B cell (primary cell): ENCODE measurements around the gene REEP5. TPM values are rescaled to one million over a fixed set of nuclear protein-coding genes. Genes with fewer than 3 reads are reported as not detected.
A peak's percentile ranks its signal among the peaks of the same experiment; 100 is the strongest.

Experiments
- ATAC-seq: fragments of 200-7000 bp; cut with Tn5 transposase; one replicate; pipeline ENCODE4 v1.10.0; 2021; ENCODE audit warnings: low read depth, mild to moderate bottlenecking, moderate number of reproducible peaks, moderate library complexity
- CTCF ChIA-PET: fragments of 350-600 bp; sonication (Branson Sonifier 250); formaldehyde crosslinking; loops from one replicate; lab custom pipeline; 2021; ENCODE audit warnings: antibody characterized with exemption, inconsistent platforms; lab: Charles Lee
- POLR2A ChIA-PET: fragments of 350-600 bp; sonication (Branson Sonifier 250); formaldehyde crosslinking; loops from one replicate; lab custom pipeline; 2021; ENCODE audit warnings: antibody characterized with exemption; lab: Charles Lee
- DNase-seq: peaks from one replicate; pipeline ENCODE4 v3.0.0; 2013
- H2AFZ ChIP-seq: 2 replicates; pipeline ENCODE4 v1.6.1; 2012; ENCODE audit warnings: mild to moderate bottlenecking, low read depth, low read length; ENCODE audit not compliant: insufficient read depth, poor library complexity, severe bottlenecking
- H3K27ac ChIP-seq, 2 donors: 1 replicate in 1 of 2; 2 replicates in 1 of 2; pipeline ENCODE4 v1.5.1; 2012 to 2013; ENCODE audit warnings: low read length in 2 of 2, mild to moderate bottlenecking in 2 of 2, moderate library complexity in 1 of 2
- H3K27me3 ChIP-seq, 4 experiments: fragments of 200-600 bp in 1 of 4; sonication (generic) in 1 of 4; replicated peaks in 1 of 4; 1 replicate in 2 of 4; 2 replicates in 2 of 4; pipeline versions ENCODE4 v1.6.1 to v1.7.0; 2013 to 2016; ENCODE audit warnings: low read length in 3 of 4, mild to moderate bottlenecking in 2 of 4, mixed read lengths in 1 of 4, moderate library complexity in 1 of 4; ENCODE audit not compliant: insufficient read depth in 4 of 4, control insufficient read depth in 3 of 4; ENCODE audit errors: control extremely low read depth in 1 of 4
- H3K36me3 ChIP-seq, 2 experiments: replicated peaks in 1 of 2; 1 replicate in 1 of 2; 2 replicates in 1 of 2; pipeline versions ENCODE4 v1.6.1 to v1.7.1; 2013; ENCODE audit warnings: low read length in 1 of 2; ENCODE audit not compliant: insufficient read depth in 2 of 2, control insufficient read depth in 1 of 2; ENCODE audit errors: control extremely low read depth in 1 of 2, extremely low read depth in 1 of 2
- H3K4me1 ChIP-seq, 2 donors: fragments of 200-600 bp in 1 of 2; sonication (generic) in 1 of 2; 1 replicate in 1 of 2; 2 replicates in 1 of 2; pipeline versions ENCODE4 v1.5.1 to v1.6.1; 2013 to 2017; ENCODE audit warnings: low read length in 2 of 2; ENCODE audit not compliant: control insufficient read depth in 2 of 2, insufficient read depth in 2 of 2
- H3K4me2 ChIP-seq: replicated peaks from 2 replicates; pipeline ENCODE3; 2012; ENCODE audit warnings: mild to moderate bottlenecking, low read depth, low read length; ENCODE audit not compliant: poor library complexity, severe bottlenecking
- H3K4me3 ChIP-seq, 5 experiments: fragments of 200-600 bp in 1 of 5; sonication (generic) in 1 of 5; 1 replicate in 3 of 5; 2 replicates in 2 of 5; pipeline versions ENCODE4 v1.5.1 to v1.7.0; 2011 to 2016; ENCODE audit warnings: low read length in 4 of 5, mild to moderate bottlenecking in 4 of 5, low read depth in 2 of 5, control low read depth in 1 of 5, moderate library complexity in 1 of 5; ENCODE audit not compliant: insufficient read depth in 1 of 5; ENCODE audit errors: control extremely low read depth in 1 of 5, extremely low read depth in 1 of 5
- H3K79me2 ChIP-seq: fragments of 200-600 bp; sonication (generic); one replicate; pipeline ENCODE4 v1.6.0; 2016; ENCODE audit warnings: low read length; ENCODE audit not compliant: control insufficient read depth, insufficient read depth
- H3K9ac ChIP-seq: fragments of 200-600 bp; sonication (generic); 2 replicates; pipeline ENCODE4 v1.6.1; 2017; ENCODE audit warnings: mild to moderate bottlenecking, low read length, moderate library complexity
- H3K9me3 ChIP-seq, 3 donors: one replicate each; pipeline versions ENCODE4 v1.6.1 to v1.7.1; 2013; ENCODE audit warnings: low read length in 2 of 3; ENCODE audit not compliant: control insufficient read depth in 2 of 3, insufficient read depth in 1 of 3; ENCODE audit errors: control extremely low read depth in 1 of 3
- H4K20me1 ChIP-seq: 2 replicates; pipeline ENCODE4 v1.6.0; 2012; ENCODE audit warnings: mild to moderate bottlenecking, low read length; ENCODE audit not compliant: insufficient read depth, control insufficient read depth, poor library complexity, severe bottlenecking
- H3K27ac Mint-ChIP-seq: one replicate; pipeline ENCODE4 v1.8.0; 2021; ENCODE audit warnings: mixed read lengths
- H3K27me3 Mint-ChIP-seq: one replicate; pipeline ENCODE4 v1.8.0; 2021; ENCODE audit warnings: mixed read lengths
- H3K4me1 Mint-ChIP-seq: one replicate; pipeline ENCODE4 v1.8.0; 2021; ENCODE audit warnings: mixed read lengths
- H3K4me3 Mint-ChIP-seq: one replicate; pipeline ENCODE4 v1.8.0; 2021; ENCODE audit warnings: mixed read lengths
- H3K9me3 Mint-ChIP-seq: one replicate; pipeline ENCODE4 v1.8.0; 2022; ENCODE audit warnings: mixed read lengths; ENCODE audit not compliant: insufficient read depth
- EZH2 ChIP-seq: IDR thresholded peaks from 2 replicates; pipeline ENCODE4 v1.6.1; 2012; ENCODE audit warnings: borderline replicate concordance, low read depth, mild to moderate bottlenecking, moderate library complexity, low read length; ENCODE audit not compliant: insufficient read depth, poor library complexity, severe bottlenecking
- WGBS: methylation state at CpG from one replicate; pipeline ENCODE4 v1.1.5; 2013; ENCODE audit warnings: missing lambda C conversion rate; ENCODE audit not compliant: insufficient coverage; 5-methylcytosine and 5-hydroxymethylcytosine counted together
- intact Hi-C: fragments of 100-400 bp; cut with micrococcal nuclease; formaldehyde crosslinking; loops from one replicate; pipeline ENCODE4 v1.10.0; 2022
- polyA plus RNA-seq: library from polyadenylated mRNA; depleted of rRNA; stranded (reverse); fragments of >200 nt; gene quantifications from 2 replicates; pipeline ENCODE4 v1.2.3, GENCODE V29; 2012
- total RNA-seq, 2 donors: library from RNA; stranded (reverse); fragments of 120-200 nt in 1 of 2; gene quantifications; 1 replicate in 1 of 2; 2 replicates in 1 of 2; pipeline versions ENCODE4 v1.2.3 to v1.2.4, GENCODE V29; 2013 to 2022
- TF ChIP-seq, protein P1 (sequence below): fragments of 200-600 bp; IDR thresholded peaks from one replicate; pipeline ENCODE4 v1.8.0; 2022; ENCODE audit warnings: antibody characterized with exemption, mild to moderate bottlenecking

REEP5 gene
- total and polyA plus RNA-seq, 2 donors (not counting 1 experiment from before 2014, with no cell fraction given) = 39.2 to 55.9 TPM

DNA sequence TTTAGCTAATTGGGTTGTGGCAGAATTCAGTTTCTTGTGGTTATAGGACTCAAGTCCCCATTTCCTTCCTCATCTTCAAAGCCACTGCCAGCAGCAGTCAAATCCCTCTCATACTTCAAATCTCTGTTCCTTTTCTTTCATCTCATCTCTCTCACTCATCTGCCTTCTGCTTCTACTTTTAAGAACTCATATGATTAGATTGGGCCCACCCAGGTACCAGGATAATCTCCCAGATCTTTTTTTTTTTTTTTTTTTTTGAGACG is 8.0 kb upstream of the REEP5 start:
- ChIA-PET CTCF (interaction anchor here (0.9 to 2.3 kb wide), 5 partner anchors 8 to 69 kb away, joined by 3 to 10 read pairs (median 3); partner anchors contain the start of genes REEP5 and SRP19), POLR2A (interaction anchor here (0.6 to 1.0 kb wide), 4 partner anchors 9 to 46 kb away, joined by 3 to 7 read pairs (median 4); partner anchors contain the start of gene DCP2)
- Histone ChIP-seq H3K4me1 (peaks cover 68 to 70% of the 10 kb centered on the region in 2 donors), H3K27ac (peak overlapping the region; percentile 54 to 81), H3K79me2 (peaks cover 5% of the 10 kb centered on the region), H3K9me3 (peaks cover 0 to 3% (median 1%) of the 10 kb centered on the region in 3 donors), H3K4me3 (peak overlapping the region in 1 of 5 experiments; percentile 32), H3K4me2 (peak overlapping the region; percentile 71), H3K9ac (no peak overlapping the region), H3K27me3 (no peaks in the 10 kb centered on the region), H3K36me3 (no peaks in the 10 kb centered on the region), H2AFZ (no peak overlapping the region), H4K20me1 (no peaks in the 10 kb centered on the region)
- peaks cover 58% of the 10 kb centered on the region for H3K4me1 Mint-ChIP-seq
- peak overlapping the region; percentile 86 for H3K27ac Mint-ChIP-seq
- H3K27me3 Mint-ChIP-seq = no peaks in the 10 kb centered on the region
- intact Hi-C loops = no loop called here
- TF ChIP-seq, protein P1, sequence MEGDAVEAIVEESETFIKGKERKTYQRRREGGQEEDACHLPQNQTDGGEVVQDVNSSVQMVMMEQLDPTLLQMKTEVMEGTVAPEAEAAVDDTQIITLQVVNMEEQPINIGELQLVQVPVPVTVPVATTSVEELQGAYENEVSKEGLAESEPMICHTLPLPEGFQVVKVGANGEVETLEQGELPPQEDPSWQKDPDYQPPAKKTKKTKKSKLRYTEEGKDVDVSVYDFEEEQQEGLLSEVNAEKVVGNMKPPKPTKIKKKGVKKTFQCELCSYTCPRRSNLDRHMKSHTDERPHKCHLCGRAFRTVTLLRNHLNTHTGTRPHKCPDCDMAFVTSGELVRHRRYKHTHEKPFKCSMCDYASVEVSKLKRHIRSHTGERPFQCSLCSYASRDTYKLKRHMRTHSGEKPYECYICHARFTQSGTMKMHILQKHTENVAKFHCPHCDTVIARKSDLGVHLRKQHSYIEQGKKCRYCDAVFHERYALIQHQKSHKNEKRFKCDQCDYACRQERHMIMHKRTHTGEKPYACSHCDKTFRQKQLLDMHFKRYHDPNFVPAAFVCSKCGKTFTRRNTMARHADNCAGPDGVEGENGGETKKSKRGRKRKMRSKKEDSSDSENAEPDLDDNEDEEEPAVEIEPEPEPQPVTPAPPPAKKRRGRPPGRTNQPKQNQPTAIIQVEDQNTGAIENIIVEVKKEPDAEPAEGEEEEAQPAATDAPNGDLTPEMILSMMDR = no peak
- TF ChIP-seq EZH2 = no peak
- H3K9me3 Mint-ChIP-seq = peaks cover 2% of the 10 kb centered on the region
- no CpG with 5 or more reads among the region's 1 CpG for WGBS
- H3K4me3 Mint-ChIP-seq = peak overlapping the region; percentile 69
- ATAC-seq (peak; percentile 66), DNase-seq (peak; percentile 77)

DNA sequence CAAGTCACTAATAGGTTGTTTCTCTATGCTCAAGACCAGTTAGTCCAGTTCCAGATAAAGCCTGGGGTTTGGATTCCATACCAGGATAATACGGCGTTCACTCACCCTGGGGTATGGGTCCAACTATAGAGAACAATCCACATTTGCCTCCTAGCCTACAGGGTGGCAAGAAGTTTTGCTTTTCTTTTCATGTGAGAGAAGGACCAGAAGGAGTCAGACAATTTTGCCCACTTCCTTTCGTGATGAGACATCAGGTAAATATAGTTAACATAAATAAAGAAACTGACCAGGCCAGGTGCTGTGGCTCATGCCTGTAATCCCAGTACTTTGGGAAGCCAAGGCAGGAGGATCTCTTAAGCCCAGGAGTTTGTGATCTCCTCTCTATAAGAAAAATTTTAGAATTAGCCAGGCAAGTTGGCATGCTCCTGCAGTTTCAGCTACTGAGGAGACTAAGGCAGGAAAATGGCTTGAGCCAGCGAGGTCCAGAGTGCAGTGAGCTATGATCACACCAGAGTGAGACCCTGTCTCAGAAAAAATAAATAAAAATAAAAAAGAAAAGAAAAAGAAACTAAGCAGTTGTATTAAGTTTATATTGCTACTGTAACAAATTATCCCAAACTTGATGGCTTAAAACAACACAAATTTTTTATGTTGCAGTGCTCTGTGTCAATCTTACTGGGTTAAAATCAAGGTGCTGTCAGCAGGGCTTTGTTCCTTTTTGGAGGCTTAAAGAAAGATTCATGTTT is 7.5 kb upstream of the REEP5 start:
- Histone ChIP-seq H3K4me3 (peak overlapping the region in 2 of 5 experiments; percentile 16 to 32), H3K36me3 (no peaks in the 10 kb centered on the region), H3K9me3 (peaks cover 0 to 3% (median 1%) of the 10 kb centered on the region in 3 donors), H3K27me3 (no peaks in the 10 kb centered on the region), H4K20me1 (no peaks in the 10 kb centered on the region), H3K4me1 (peaks cover 71 to 75% of the 10 kb centered on the region in 2 donors), H3K79me2 (peaks cover 5% of the 10 kb centered on the region), H3K9ac (peak overlapping the region; percentile 41), H3K27ac (peak overlapping the region; percentile 54 to 81), H3K4me2 (peak overlapping the region; percentile 71), H2AFZ (peak overlapping the region; percentile 32)
- intact Hi-C loops = no loop called here
- DNase-seq (peak; percentile 45), ATAC-seq (peak; percentile 32)
- Mint-ChIP-seq H3K27ac (peak overlapping the region; percentile 93), H3K4me3 (peak overlapping the region; percentile 85), H3K27me3 (no peaks in the 10 kb centered on the region), H3K9me3 (peaks cover 2% of the 10 kb centered on the region), H3K4me1 (peaks cover 60% of the 10 kb centered on the region)
- ChIA-PET POLR2A (interaction anchor here (0.6 to 1.0 kb wide), 5 partner anchors 8 to 89 kb away, joined by 3 to 8 read pairs (median 4); partner anchors contain the start of gene DCP2), CTCF (interaction anchor here (0.9 to 2.3 kb wide), 5 partner anchors 8 to 69 kb away, joined by 3 to 10 read pairs (median 3); partner anchors contain the start of genes REEP5 and SRP19)
- no peak for TF ChIP-seq EZH2
- TF ChIP-seq, protein P1 = no peak
- WGBS = no CpG with 5 or more reads among the region's 4 CpGs
